ENCODE results near the gene VPS13D. TPM values are rescaled to one million over a fixed set of nuclear protein-coding genes. Genes with fewer than 3 reads are reported as not detected.

The VPS13D gene
- polyA plus RNA-seq, 3 donors, result 3.6 to 20.2 (median 5.1) TPM

- Histone ChIP-seq H2AFZ (ENCODE audit: insufficient read depth, low read depth, low read length, poor library complexity, severe bottlenecking) (no peak overlapping the region), H3K4me3 (replicated peaks in 1 of 3; ENCODE audit: low read depth in 2 of 3, low read length in 3 of 3) (no peak overlapping the region), H4K20me1 (ENCODE audit: insufficient read depth, low read length) (no peaks in the 10 kb centered on the region), H3K4me1 (ENCODE audit: control insufficient read depth in 1 of 2, insufficient read depth in 2 of 2, low read length in 2 of 2) (no peaks in the 10 kb centered on the region), H3K27ac (ENCODE audit: low read depth in 1 of 2, low read length in 2 of 2) (no peak overlapping the region), H3K79me2 (ENCODE audit: insufficient read depth, low read length) (no peaks in the 10 kb centered on the region), H3K36me3 (replicated peaks in 1 of 2; ENCODE audit: control insufficient read depth in 1 of 2, insufficient read depth in 2 of 2, low read length in 2 of 2) (peaks cover 82 to 98% of the 10 kb centered on the region in 2 donors), H3K27me3 (ENCODE audit: control insufficient read depth in 2 of 2, insufficient read depth in 2 of 2, low read length in 2 of 2) (no peaks in the 10 kb centered on the region), H3K9me3 (replicated peaks in 1 of 2; ENCODE audit: control insufficient read depth in 1 of 2, insufficient read depth in 1 of 2, low read length in 2 of 2) (no peaks in the 10 kb centered on the region), H3K9ac (ENCODE audit: insufficient read depth, low read length, poor library complexity, severe bottlenecking) (no peak overlapping the region), H3K4me2 (replicated peaks; ENCODE audit: extremely low read depth, low read length, poor library complexity, severe bottlenecking) (no peak overlapping the region)
- Mint-ChIP-seq H3K36me3 (peaks cover 73 to 95% of the 10 kb centered on the region in 2 donors), H3K27me3 (ENCODE audit: low read depth in 3 of 3) (no peaks in the 10 kb centered on the region), H3K27ac (no peak overlapping the region), H3K4me1 (no peaks in the 10 kb centered on the region), H3K4me3 (no peak overlapping the region), H3K9me3 (peaks cover 0 to 2% (median 0%) of the 10 kb centered on the region in 7 donors)
- intact Hi-C loops (cut with micrococcal nuclease), result no loop called here
- no peak for TF ChIP-seq CTCF (IDR thresholded peaks at IDR 0.05)
- WGBS (ENCODE audit: insufficient coverage), result 95% methylated on average over 4 of the region's 6 CpGs
- DNase-seq, result no peak
Measured at GRCh38 chr1:12272770-12273169, 42.9 kb downstream of the VPS13D start.

GRCh38 chr1:12275370-12275769 is 45.5 kb downstream of the VPS13D start:
- no CpG with 5 or more reads among the region's 4 CpGs for WGBS (ENCODE audit: insufficient coverage)
- peak; percentile 48 for TF ChIP-seq CTCF (IDR thresholded peaks at IDR 0.05)

More at GRCh38 chr1:12275370-12275769, 45.5 kb downstream of the VPS13D start:
- H2AFZ ChIP-seq (ENCODE audit: insufficient read depth, low read depth, low read length, poor library complexity, severe bottlenecking), result no peak overlapping the region
- H3K27me3 ChIP-seq (ENCODE audit: control insufficient read depth in 2 of 2, insufficient read depth in 2 of 2, low read length in 2 of 2), result no peaks in the 10 kb centered on the region
- H3K79me2 ChIP-seq (ENCODE audit: insufficient read depth, low read length), result no peaks in the 10 kb centered on the region
- peaks cover 78 to 95% of the 10 kb centered on the region in 2 donors for H3K36me3 Mint-ChIP-seq
- no peaks in the 10 kb centered on the region for H3K4me1 ChIP-seq (ENCODE audit: control insufficient read depth in 1 of 2, insufficient read depth in 2 of 2, low read length in 2 of 2)
- no peaks in the 10 kb centered on the region for H3K9me3 ChIP-seq (replicated peaks in 1 of 2; ENCODE audit: control insufficient read depth in 1 of 2, insufficient read depth in 1 of 2, low read length in 2 of 2)
- H3K27ac Mint-ChIP-seq, result peak overlapping the region in 1 of 7 donors; percentile 4
- peaks cover 5% of the 10 kb centered on the region for H4K20me1 ChIP-seq (ENCODE audit: insufficient read depth, low read length)
- H3K4me3 ChIP-seq (replicated peaks in 1 of 3; ENCODE audit: low read depth in 2 of 3, low read length in 3 of 3), result no peak overlapping the region
- DNase-seq, result no peak
- peaks cover 0 to 2% (median 0%) of the 10 kb centered on the region in 7 donors for H3K9me3 Mint-ChIP-seq
- no peak overlapping the region for H3K27ac ChIP-seq (ENCODE audit: low read depth in 1 of 2, low read length in 2 of 2)
- H3K27me3 Mint-ChIP-seq (ENCODE audit: low read depth in 3 of 3), result no peaks in the 10 kb centered on the region
- H3K9ac ChIP-seq (ENCODE audit: insufficient read depth, low read length, poor library complexity, severe bottlenecking), result no peak overlapping the region
- no peaks in the 10 kb centered on the region for H3K4me1 Mint-ChIP-seq
- no peak overlapping the region for H3K4me2 ChIP-seq (replicated peaks; ENCODE audit: extremely low read depth, low read length, poor library complexity, severe bottlenecking)
- H3K36me3 ChIP-seq (replicated peaks in 1 of 2; ENCODE audit: control insufficient read depth in 1 of 2, insufficient read depth in 2 of 2, low read length in 2 of 2), result peaks cover 84 to 98% of the 10 kb centered on the region in 2 donors
- intact Hi-C loops (cut with micrococcal nuclease), result loop anchor here in 1 of 2 donors (2.0 kb wide), 1 partner anchor 383 kb away; no protein-coding TSS in a partner anchor
- H3K4me3 Mint-ChIP-seq, result no peak overlapping the region

All from CD14-positive monocyte (primary cell).